ENCODE measurements around the gene BDP1.

DNA sequence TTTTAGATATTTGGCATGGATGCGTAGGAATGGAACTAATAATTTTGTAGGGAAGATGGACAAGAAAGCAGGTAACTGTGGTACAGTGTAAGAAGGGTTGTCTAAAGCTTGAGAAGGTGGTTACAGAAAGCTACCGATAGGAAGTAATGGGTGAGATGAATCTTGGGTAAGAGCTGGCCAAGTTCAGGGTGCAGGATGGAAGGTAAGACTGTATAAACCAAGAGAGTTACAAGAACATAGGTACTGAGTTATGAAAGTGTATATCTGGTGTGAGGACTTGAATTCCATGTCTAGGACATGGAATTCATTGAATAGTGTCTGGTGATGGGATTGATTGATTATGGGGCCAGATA, 133.1 kb downstream of the BDP1 start:
- TF ChIP-seq, protein P1, sequence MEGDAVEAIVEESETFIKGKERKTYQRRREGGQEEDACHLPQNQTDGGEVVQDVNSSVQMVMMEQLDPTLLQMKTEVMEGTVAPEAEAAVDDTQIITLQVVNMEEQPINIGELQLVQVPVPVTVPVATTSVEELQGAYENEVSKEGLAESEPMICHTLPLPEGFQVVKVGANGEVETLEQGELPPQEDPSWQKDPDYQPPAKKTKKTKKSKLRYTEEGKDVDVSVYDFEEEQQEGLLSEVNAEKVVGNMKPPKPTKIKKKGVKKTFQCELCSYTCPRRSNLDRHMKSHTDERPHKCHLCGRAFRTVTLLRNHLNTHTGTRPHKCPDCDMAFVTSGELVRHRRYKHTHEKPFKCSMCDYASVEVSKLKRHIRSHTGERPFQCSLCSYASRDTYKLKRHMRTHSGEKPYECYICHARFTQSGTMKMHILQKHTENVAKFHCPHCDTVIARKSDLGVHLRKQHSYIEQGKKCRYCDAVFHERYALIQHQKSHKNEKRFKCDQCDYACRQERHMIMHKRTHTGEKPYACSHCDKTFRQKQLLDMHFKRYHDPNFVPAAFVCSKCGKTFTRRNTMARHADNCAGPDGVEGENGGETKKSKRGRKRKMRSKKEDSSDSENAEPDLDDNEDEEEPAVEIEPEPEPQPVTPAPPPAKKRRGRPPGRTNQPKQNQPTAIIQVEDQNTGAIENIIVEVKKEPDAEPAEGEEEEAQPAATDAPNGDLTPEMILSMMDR (IDR thresholded peaks at IDR 0.05): no peak
- TF ChIP-seq EZH2 (IDR thresholded peaks at IDR 0.05) (no peak), EZH2phosphoT487 (IDR thresholded peaks at IDR 0.05) (no peak)

All from neural progenitor cell (in vitro differentiated cells).